ENCODE results near the gene C1orf87.

The C1orf87 gene

GRCh38 chr1:59952065-59952464, 121.5 kb downstream of the C1orf87 start:
- no peak for DNase-seq (ENCODE audit: extremely low read depth in 1 of 2, low read depth in 1 of 2)

DNA sequence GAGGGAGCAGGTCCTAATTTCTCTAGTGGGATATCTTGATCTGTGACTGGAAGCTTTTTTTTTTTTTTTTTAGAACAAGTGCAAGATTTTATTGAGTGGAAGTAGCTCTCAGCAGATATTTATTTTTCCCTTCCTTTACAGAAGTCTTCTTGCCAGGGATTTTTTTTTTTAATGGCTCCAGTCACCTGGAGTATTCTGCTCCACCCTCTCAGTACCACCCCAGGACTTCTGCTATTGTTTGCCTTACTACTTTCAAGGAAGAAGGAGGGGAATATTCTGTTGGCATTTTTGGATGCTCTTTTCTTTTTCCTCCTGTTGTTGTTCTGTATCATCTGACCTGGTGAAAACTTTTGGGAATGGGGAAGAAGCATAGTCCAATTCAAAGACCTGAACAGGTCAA, 123.9 kb downstream of the C1orf87 start:
- DNase-seq (ENCODE audit: extremely low read depth in 1 of 2, low read depth in 1 of 2): no peak

GRCh38 chr1:59948990-59949389, 124.6 kb downstream of the C1orf87 start:
- no peak for DNase-seq (ENCODE audit: extremely low read depth in 1 of 2, low read depth in 1 of 2)

DNA sequence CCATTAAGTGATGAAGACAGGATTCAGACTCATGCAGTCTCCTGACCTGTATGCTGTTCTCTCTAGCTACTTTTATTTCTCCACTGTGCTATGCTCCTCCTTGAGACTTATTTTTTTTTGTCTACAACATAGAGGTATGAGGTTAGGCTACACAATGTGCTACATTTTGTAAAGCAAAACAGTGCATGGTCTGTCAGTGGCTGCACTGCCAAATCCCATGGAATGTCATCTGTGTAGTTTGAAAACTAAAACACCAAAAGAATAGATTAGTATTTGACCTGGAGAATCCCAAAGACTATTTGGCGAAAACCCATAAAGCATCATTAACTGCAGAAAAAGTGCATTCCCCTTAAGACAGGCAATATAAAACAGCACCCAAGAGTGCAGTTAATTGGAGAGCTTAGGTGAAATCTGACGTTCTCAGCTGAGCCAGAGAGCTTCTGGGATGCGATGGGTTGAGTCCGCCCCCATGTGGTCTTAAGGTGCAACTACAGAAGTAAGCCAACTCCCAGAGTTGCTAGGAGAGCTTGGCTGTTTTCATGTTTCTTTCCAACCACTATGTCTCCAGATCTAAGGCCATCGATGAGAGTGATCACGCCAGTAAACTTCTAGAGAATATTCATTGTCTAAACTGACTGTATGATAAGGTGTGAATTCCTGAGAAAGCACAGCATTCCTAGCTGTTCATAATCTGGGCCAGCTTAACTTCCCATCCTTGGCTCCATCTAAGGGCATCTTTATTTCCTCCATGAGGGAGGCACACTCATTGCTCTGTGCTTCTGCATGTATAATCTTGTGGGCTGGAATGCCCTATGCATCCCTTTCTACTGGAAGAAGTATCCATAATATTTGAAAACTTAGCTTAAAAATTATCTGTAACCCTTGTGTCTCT, 126.3 kb downstream of the C1orf87 start:
- DNase-seq (ENCODE audit: extremely low read depth in 1 of 2, low read depth in 1 of 2): no peak

GRCh38 chr1:59945790-59946189, 127.8 kb downstream of the C1orf87 start:
- no peak for DNase-seq (ENCODE audit: extremely low read depth in 1 of 2, low read depth in 1 of 2)
